ENCODE results near the gene GH1. TPM values are rescaled to one million over a fixed set of nuclear protein-coding genes. Genes with fewer than 3 reads are reported as not detected.
"Not testable (repeated sequence)": the region's sequence is repeated elsewhere in the genome, so short reads cannot be mapped to it uniquely, and the experiment has no call there.

GH1 gene
- total and polyA plus RNA-seq, 4 donors: 5.5 TPM; not detected in 3

GRCh38 chr17:63885119-63885518, 33.5 kb downstream of the GH1 start:
- not testable (repeated sequence) for H3K9me3 ChIP-seq (ENCODE audit: control insufficient read depth, insufficient read depth, low read length); H3K27me3 ChIP-seq (ENCODE audit: control insufficient read depth, insufficient read depth, low read length)
- WGBS (ENCODE audit: insufficient coverage): 97% methylated on average over 6 of the region's 11 CpGs

DNA sequence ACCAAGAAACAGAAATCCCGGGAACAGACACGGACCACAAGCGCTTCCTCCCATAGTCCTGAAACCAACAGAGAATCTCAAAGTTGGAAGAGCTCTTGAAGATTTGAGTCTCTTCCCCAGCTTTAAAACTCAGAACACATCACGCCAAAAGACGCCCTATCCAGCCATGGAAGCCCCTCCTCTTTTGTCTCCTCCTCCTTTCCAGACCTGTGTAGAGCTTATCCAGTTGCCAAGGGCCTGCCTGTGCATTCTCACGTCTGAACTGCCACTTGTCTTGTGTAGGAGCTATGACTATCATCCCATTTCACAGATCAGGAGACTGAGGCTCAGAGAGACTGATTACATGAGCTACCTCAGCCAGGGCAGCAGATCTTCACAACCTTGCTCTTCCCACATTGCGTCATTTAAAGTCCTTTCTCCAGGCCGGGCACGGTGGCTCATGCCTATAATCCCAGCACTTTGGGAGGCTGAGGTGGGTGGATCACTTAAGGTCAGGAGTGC, 36.0 kb downstream of the GH1 start:
- not testable (repeated sequence) for H3K9me3 ChIP-seq (ENCODE audit: control insufficient read depth, insufficient read depth, low read length); DNase-seq (ENCODE audit: low read depth in 4 of 6, low spot score in 6 of 6); H3K4me3 ChIP-seq (ENCODE audit: low read depth, low read length); H3K27me3 ChIP-seq (ENCODE audit: control insufficient read depth, insufficient read depth, low read length); H3K4me1 ChIP-seq (ENCODE audit: control insufficient read depth, insufficient read depth, low read length); H3K36me3 ChIP-seq (ENCODE audit: control insufficient read depth, insufficient read depth, low read length); H3K27ac ChIP-seq (ENCODE audit: low read depth, low read length)
- WGBS (ENCODE audit: insufficient coverage): 56% methylated on average over 4 of the region's 9 CpGs

More at GRCh38 chr17:63885119-63885518, 33.5 kb downstream of the GH1 start:
- H3K4me1 ChIP-seq (ENCODE audit: control insufficient read depth, insufficient read depth, low read length); H3K36me3 ChIP-seq (ENCODE audit: control insufficient read depth, insufficient read depth, low read length); H3K4me3 ChIP-seq (ENCODE audit: low read depth, low read length); H3K27ac ChIP-seq (ENCODE audit: low read depth, low read length); DNase-seq (ENCODE audit: low read depth in 4 of 6, low spot score in 6 of 6): not testable (repeated sequence)

GRCh38 chr17:63881935-63882601, 36.6 kb downstream of the GH1 start, which contains the start of gene GH2:
GH2 (minus strand) TSS chr17:63881944; CDS start chr17:63881801, 143 bp downstream.
- H3K4me1 ChIP-seq (ENCODE audit: control insufficient read depth, insufficient read depth, low read length): no peaks in the 10 kb centered on the region
- H3K4me3 ChIP-seq (ENCODE audit: low read depth, low read length): no peak within 1 kb of the TSS
- H3K9me3 ChIP-seq (ENCODE audit: control insufficient read depth, insufficient read depth, low read length): no peaks in the 10 kb centered on the region
- no peak within 1 kb of the TSS for H3K27ac ChIP-seq (ENCODE audit: low read depth, low read length)
- no peaks in the 10 kb centered on the region for H3K36me3 ChIP-seq (ENCODE audit: control insufficient read depth, insufficient read depth, low read length)
- DNase-seq (ENCODE audit: low read depth in 4 of 6, low spot score in 6 of 6): peak in 2 of 6 donors; percentile 26 to 43
- H3K27me3 ChIP-seq (ENCODE audit: control insufficient read depth, insufficient read depth, low read length): no peaks in the 10 kb centered on the region
- 83% methylated on average over 3 of the region's 15 CpGs for WGBS (ENCODE audit: insufficient coverage)

DNA sequence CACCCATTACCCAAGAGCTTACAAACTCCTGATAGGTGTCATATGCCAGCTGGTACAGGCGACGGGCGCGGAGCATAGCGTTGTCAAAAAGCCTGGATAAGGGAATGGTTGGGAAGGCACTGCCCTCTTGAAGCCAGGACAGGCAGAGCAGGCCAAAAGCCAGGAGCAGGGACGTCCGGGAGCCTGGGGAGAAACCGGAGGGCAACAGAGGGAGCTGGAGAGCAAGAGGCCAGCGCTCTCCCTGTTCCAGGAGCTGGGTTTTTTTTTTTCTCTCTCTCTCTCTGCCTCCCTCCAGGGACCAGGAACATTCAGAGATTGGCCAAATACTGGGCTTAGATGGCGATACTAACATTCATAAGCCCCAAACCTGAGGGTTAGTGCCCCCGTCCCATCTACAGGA, 37.3 kb downstream of the GH1 start:
- H3K4me1 ChIP-seq (ENCODE audit: control insufficient read depth, insufficient read depth, low read length); DNase-seq (ENCODE audit: low read depth in 4 of 6, low spot score in 6 of 6); H3K27ac ChIP-seq (ENCODE audit: low read depth, low read length); H3K9me3 ChIP-seq (ENCODE audit: control insufficient read depth, insufficient read depth, low read length); H3K27me3 ChIP-seq (ENCODE audit: control insufficient read depth, insufficient read depth, low read length); H3K4me3 ChIP-seq (ENCODE audit: low read depth, low read length); H3K36me3 ChIP-seq (ENCODE audit: control insufficient read depth, insufficient read depth, low read length): not testable (repeated sequence)
- 38% methylated on average over 9 of the region's 11 CpGs for WGBS (ENCODE audit: insufficient coverage)

DNA sequence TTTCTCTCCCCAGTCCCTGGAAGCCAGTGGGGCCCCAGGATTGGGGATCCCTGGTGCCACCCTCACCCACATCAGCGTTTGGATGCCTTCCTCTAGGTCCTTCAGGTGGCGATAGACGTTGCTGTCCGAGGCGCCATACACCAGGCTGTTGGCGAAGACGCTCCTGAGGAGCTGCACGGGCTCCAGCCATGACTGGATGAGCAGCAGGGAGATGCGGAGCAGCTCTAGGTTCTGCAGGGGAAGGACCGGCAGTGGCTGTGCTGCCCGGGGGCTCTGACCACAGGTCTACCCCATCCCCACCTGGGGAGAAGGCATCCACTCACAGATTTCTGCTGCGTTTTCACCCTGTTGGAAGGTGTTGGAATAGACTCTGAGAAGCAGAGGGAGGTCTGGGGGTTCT, 37.9 kb downstream of the GH1 start:
- no peaks in the 10 kb centered on the region for H3K36me3 ChIP-seq (ENCODE audit: control insufficient read depth, insufficient read depth, low read length)
- H3K4me3 ChIP-seq (ENCODE audit: low read depth, low read length): no peak overlapping the region
- WGBS (ENCODE audit: insufficient coverage): 92% methylated on average over 11 of the region's 12 CpGs
- no peak overlapping the region for H3K27ac ChIP-seq (ENCODE audit: low read depth, low read length)
- no peaks in the 10 kb centered on the region for H3K9me3 ChIP-seq (ENCODE audit: control insufficient read depth, insufficient read depth, low read length)
- no peaks in the 10 kb centered on the region for H3K4me1 ChIP-seq (ENCODE audit: control insufficient read depth, insufficient read depth, low read length)
- H3K27me3 ChIP-seq (ENCODE audit: control insufficient read depth, insufficient read depth, low read length): no peaks in the 10 kb centered on the region
- no peak for DNase-seq (ENCODE audit: low read depth in 4 of 6, low spot score in 6 of 6)

GRCh38 chr17:63878413-63878812, 40.2 kb downstream of the GH1 start:
- 96% methylated on average over 6 of the region's 9 CpGs for WGBS (ENCODE audit: insufficient coverage)

DNA sequence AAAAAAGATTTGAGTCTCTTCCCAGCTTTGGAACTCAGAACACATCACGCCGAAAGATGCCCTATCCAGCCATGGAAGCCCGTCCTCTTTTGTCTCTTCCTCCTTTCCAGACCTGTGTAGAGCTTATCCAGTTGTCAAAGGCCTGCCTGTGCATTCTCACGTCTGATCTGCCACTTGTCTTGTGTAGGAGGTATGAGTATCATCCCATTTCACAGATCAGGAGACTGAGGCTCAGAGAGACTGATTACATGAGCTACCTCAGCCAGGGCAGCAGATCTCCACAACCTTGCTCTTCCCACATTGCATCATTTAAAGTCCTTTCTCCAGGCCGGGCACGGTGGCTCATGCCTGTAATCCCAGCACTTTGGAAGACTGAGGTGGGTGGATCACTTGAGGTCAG, 43.9 kb downstream of the GH1 start:
- WGBS (ENCODE audit: insufficient coverage): 86% methylated on average over 2 of the region's 6 CpGs

More at GRCh38 chr17:63878413-63878812, 40.2 kb downstream of the GH1 start:
- not testable (repeated sequence) for H3K4me3 ChIP-seq (ENCODE audit: low read depth, low read length); DNase-seq (ENCODE audit: low read depth in 4 of 6, low spot score in 6 of 6); H3K4me1 ChIP-seq (ENCODE audit: control insufficient read depth, insufficient read depth, low read length); H3K27me3 ChIP-seq (ENCODE audit: control insufficient read depth, insufficient read depth, low read length); H3K9me3 ChIP-seq (ENCODE audit: control insufficient read depth, insufficient read depth, low read length); H3K27ac ChIP-seq (ENCODE audit: low read depth, low read length); H3K36me3 ChIP-seq (ENCODE audit: control insufficient read depth, insufficient read depth, low read length)

GRCh38 chr17:63874061-63874626, 44.5 kb downstream of the GH1 start:
- DNase-seq (ENCODE audit: low read depth in 4 of 6, low spot score in 6 of 6); H3K9me3 ChIP-seq (ENCODE audit: control insufficient read depth, insufficient read depth, low read length); H3K4me1 ChIP-seq (ENCODE audit: control insufficient read depth, insufficient read depth, low read length); H3K27me3 ChIP-seq (ENCODE audit: control insufficient read depth, insufficient read depth, low read length); H3K4me3 ChIP-seq (ENCODE audit: low read depth, low read length); H3K27ac ChIP-seq (ENCODE audit: low read depth, low read length); H3K36me3 ChIP-seq (ENCODE audit: control insufficient read depth, insufficient read depth, low read length): not testable (repeated sequence)
- WGBS (ENCODE audit: insufficient coverage): 85% methylated on average over 2 of the region's 8 CpGs

More for the DNA sequence above, 43.9 kb downstream of the GH1 start:
- not testable (repeated sequence) for H3K4me3 ChIP-seq (ENCODE audit: low read depth, low read length); H3K9me3 ChIP-seq (ENCODE audit: control insufficient read depth, insufficient read depth, low read length); H3K27ac ChIP-seq (ENCODE audit: low read depth, low read length); DNase-seq (ENCODE audit: low read depth in 4 of 6, low spot score in 6 of 6); H3K36me3 ChIP-seq (ENCODE audit: control insufficient read depth, insufficient read depth, low read length); H3K4me1 ChIP-seq (ENCODE audit: control insufficient read depth, insufficient read depth, low read length); H3K27me3 ChIP-seq (ENCODE audit: control insufficient read depth, insufficient read depth, low read length)

- not testable (repeated sequence) for H3K9me3 ChIP-seq (ENCODE audit: control insufficient read depth, insufficient read depth, low read length); DNase-seq (ENCODE audit: low read depth in 4 of 6, low spot score in 6 of 6); H3K4me3 ChIP-seq (ENCODE audit: low read depth, low read length); H3K36me3 ChIP-seq (ENCODE audit: control insufficient read depth, insufficient read depth, low read length); H3K27ac ChIP-seq (ENCODE audit: low read depth, low read length); H3K4me1 ChIP-seq (ENCODE audit: control insufficient read depth, insufficient read depth, low read length); H3K27me3 ChIP-seq (ENCODE audit: control insufficient read depth, insufficient read depth, low read length)
- no CpG with 5 or more reads among the region's 7 CpGs for WGBS (ENCODE audit: insufficient coverage)
Measured at GRCh38 chr17:63873577-63873976, 45.1 kb downstream of the GH1 start, which contains the start of gene CSH2. CSH2 (minus strand) TSS chr17:63873677; CDS start chr17:63873614, 63 bp downstream.

Data from spinal cord (tissue), 10 donors.